ENCODE measurements around the gene SCG2.

- no peak for TF ChIP-seq CTCF (conservative IDR thresholded peaks at IDR 0.05; ENCODE audit: low read length)
- no peak for TF ChIP-seq EZH2phosphoT487 (IDR thresholded peaks at IDR 0.05; ENCODE audit: borderline replicate concordance, low read depth, low read length)
Observed at GRCh38 chr2:223635080-223635479, 32.9 kb upstream of the SCG2 start.

Data from OCI-LY7 (cell line).